GM23338 (cell line): ENCODE results near the gene SF3B1.

Experiments
- EZH2 ChIP-seq: fragments of 200-600 bp; sonication (generic); IDR thresholded peaks from one replicate; pipeline ENCODE4 v1.8.0; 2017; ENCODE audit warnings: antibody characterized with exemption, mild to moderate bottlenecking, low read depth; ENCODE audit not compliant: unreplicated experiment
- EZH2phosphoT487 ChIP-seq: fragments of 200-600 bp; sonication (generic); IDR thresholded peaks from one replicate; pipeline ENCODE4 v1.8.1; 2018; ENCODE audit warnings: antibody characterized with exemption; ENCODE audit not compliant: unreplicated experiment
- NANOG ChIP-seq: IDR thresholded peaks from 2 replicates; pipeline ENCODE4 v1.6.1; 2016; ENCODE audit warnings: antibody characterized with exemption, borderline replicate concordance
- POLR2AphosphoS5 ChIP-seq: IDR thresholded peaks from 2 replicates; pipeline ENCODE4 v1.6.1; 2016; ENCODE audit warnings: antibody characterized with exemption, low read depth
- STAT1 ChIP-seq: IDR thresholded peaks from one replicate; pipeline ENCODE4 v1.6.1; 2016; ENCODE audit warnings: antibody characterized with exemption; ENCODE audit not compliant: unreplicated experiment
- ZNF114 ChIP-seq: fragments of 250-450 bp; sonication (Bioruptor Pico); IDR thresholded peaks from 2 replicates; pipeline ENCODE4 v1.5.0; 2020; ENCODE audit warnings: mild to moderate bottlenecking, moderate library complexity
- ZNF331 ChIP-seq: fragments of 250-450 bp; sonication (Bioruptor Pico); IDR thresholded peaks from 2 replicates; pipeline ENCODE4 v1.5.0; 2020; ENCODE audit warnings: low read depth, mild to moderate bottlenecking, moderate library complexity
- TF ChIP-seq, protein P1 (sequence below), 2 experiments: fragments of 200-600 bp in 1 of 2; sonication (generic) in 1 of 2; conservative IDR thresholded peaks; 2 replicates each; pipeline versions ENCODE4 v1.5.1 to v1.6.1; 2016 to 2017; ENCODE audit warnings: antibody characterized with exemption in 2 of 2, low read depth in 2 of 2, mild to moderate bottlenecking in 2 of 2, moderate library complexity in 1 of 2
- TF ChIP-seq, protein P2 (sequence below): IDR thresholded peaks from one replicate; pipeline ENCODE4 v1.6.1; 2018; ENCODE audit warnings: antibody characterized with exemption; ENCODE audit not compliant: unreplicated experiment

GRCh38 chr2:197357986-197358385 is 76.8 kb downstream of the SF3B1 start:
- TF ChIP-seq, protein P1, sequence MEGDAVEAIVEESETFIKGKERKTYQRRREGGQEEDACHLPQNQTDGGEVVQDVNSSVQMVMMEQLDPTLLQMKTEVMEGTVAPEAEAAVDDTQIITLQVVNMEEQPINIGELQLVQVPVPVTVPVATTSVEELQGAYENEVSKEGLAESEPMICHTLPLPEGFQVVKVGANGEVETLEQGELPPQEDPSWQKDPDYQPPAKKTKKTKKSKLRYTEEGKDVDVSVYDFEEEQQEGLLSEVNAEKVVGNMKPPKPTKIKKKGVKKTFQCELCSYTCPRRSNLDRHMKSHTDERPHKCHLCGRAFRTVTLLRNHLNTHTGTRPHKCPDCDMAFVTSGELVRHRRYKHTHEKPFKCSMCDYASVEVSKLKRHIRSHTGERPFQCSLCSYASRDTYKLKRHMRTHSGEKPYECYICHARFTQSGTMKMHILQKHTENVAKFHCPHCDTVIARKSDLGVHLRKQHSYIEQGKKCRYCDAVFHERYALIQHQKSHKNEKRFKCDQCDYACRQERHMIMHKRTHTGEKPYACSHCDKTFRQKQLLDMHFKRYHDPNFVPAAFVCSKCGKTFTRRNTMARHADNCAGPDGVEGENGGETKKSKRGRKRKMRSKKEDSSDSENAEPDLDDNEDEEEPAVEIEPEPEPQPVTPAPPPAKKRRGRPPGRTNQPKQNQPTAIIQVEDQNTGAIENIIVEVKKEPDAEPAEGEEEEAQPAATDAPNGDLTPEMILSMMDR (conservative IDR thresholded peaks at IDR 0.05; ENCODE audit: low read depth in 2 of 2), result no peak
- TF ChIP-seq EZH2 (no peak), POLR2AphosphoS5 (no peak), EZH2phosphoT487 (no peak), ZNF114 (CRISPR knock-in tag) (no peak), STAT1 (no peak), ZNF331 (no peak), NANOG (no peak)
- TF ChIP-seq, protein P2, sequence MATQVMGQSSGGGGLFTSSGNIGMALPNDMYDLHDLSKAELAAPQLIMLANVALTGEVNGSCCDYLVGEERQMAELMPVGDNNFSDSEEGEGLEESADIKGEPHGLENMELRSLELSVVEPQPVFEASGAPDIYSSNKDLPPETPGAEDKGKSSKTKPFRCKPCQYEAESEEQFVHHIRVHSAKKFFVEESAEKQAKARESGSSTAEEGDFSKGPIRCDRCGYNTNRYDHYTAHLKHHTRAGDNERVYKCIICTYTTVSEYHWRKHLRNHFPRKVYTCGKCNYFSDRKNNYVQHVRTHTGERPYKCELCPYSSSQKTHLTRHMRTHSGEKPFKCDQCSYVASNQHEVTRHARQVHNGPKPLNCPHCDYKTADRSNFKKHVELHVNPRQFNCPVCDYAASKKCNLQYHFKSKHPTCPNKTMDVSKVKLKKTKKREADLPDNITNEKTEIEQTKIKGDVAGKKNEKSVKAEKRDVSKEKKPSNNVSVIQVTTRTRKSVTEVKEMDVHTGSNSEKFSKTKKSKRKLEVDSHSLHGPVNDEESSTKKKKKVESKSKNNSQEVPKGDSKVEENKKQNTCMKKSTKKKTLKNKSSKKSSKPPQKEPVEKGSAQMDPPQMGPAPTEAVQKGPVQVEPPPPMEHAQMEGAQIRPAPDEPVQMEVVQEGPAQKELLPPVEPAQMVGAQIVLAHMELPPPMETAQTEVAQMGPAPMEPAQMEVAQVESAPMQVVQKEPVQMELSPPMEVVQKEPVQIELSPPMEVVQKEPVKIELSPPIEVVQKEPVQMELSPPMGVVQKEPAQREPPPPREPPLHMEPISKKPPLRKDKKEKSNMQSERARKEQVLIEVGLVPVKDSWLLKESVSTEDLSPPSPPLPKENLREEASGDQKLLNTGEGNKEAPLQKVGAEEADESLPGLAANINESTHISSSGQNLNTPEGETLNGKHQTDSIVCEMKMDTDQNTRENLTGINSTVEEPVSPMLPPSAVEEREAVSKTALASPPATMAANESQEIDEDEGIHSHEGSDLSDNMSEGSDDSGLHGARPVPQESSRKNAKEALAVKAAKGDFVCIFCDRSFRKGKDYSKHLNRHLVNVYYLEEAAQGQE, result no peak
